Measurements from ENCODE around the gene SEC24B.
"Not testable (repeated sequence)": the region's sequence is repeated elsewhere in the genome, so short reads cannot be mapped to it uniquely, and the experiment has no call there.

The SEC24B gene

DNA sequence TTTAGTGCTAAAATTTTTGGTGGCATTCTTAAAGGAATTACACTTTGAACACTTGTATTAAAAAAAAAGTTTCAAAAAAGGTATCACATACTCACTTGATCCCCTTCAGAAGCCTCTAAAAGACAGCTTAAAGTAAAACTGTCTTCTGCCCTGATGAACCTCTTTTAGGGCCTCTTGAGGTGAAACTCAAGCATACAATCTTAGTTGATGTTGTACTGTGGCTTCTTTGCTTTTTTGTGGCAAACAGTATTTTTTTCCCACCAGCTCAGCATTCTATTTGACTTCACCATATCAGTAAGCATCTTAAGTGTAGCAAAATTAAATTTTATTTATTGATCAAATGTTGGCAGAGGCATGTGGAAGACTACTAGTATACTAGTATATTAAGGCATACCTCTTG is 13.7 kb downstream of the SEC24B start:
- H3K4me3 ChIP-seq (ENCODE audit: low read length in 2 of 2), result no peak overlapping the region
- no peaks in the 10 kb centered on the region for H3K27me3 ChIP-seq (ENCODE audit: control insufficient read depth in 2 of 2, insufficient read depth in 2 of 2, low read length in 2 of 2)
- peaks cover 0 to 5% of the 10 kb centered on the region in 2 donors for H3K9me3 ChIP-seq (ENCODE audit: control insufficient read depth in 2 of 2, low read length in 2 of 2)
- no peak overlapping the region for H3K9ac ChIP-seq (ENCODE audit: low read depth in 1 of 2, low read length in 2 of 2)
- peaks cover 15 to 18% of the 10 kb centered on the region in 2 donors for H3K36me3 ChIP-seq (ENCODE audit: control insufficient read depth in 2 of 2, insufficient read depth in 2 of 2, low read length in 2 of 2)
- H3K4me1 ChIP-seq (ENCODE audit: control insufficient read depth in 2 of 2, insufficient read depth in 2 of 2, low read length in 2 of 2), result no peaks in the 10 kb centered on the region
- H3K27ac ChIP-seq (ENCODE audit: low read depth in 2 of 2, low read length in 2 of 2), result no peak overlapping the region

DNA sequence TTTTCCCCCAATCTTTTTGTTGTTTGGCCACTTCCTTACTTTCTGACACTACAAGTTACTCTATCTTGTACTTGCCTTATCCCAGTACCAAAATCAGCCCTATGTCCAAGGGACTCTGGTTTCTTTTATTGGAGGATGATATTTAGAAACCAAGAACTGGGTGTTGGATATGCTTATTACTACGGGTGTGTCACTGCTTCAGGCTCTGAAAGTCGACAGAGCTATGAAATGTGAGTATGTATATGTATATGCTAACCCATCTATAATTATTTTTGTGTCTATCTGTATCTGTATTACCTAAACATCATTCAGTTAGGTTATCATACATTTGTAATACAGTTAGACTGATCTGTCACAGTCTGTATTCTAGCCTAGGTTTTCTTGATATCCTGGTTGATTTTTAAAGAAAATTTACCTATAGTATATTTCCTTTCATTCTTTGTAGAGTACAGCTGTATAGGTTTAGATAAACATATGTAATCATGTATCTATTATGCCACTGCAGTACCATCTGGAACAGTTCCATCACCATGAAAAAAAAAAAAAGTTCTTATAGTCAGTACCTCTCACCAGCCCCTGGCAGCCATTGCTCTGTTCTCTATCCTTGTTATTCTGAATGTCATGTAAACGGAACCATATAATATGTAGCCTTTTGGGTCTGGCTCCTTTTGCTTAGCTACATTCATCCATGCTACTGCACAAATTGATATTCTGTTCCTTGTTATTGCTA is 18.1 kb downstream of the SEC24B start:
- Histone ChIP-seq H3K9ac (ENCODE audit: low read depth in 1 of 2, low read length in 2 of 2) (no peak overlapping the region), H3K27ac (ENCODE audit: low read depth in 2 of 2, low read length in 2 of 2) (no peak overlapping the region), H3K27me3 (ENCODE audit: control insufficient read depth in 2 of 2, insufficient read depth in 2 of 2, low read length in 2 of 2) (no peaks in the 10 kb centered on the region), H3K4me1 (ENCODE audit: control insufficient read depth in 2 of 2, insufficient read depth in 2 of 2, low read length in 2 of 2) (no peaks in the 10 kb centered on the region), H3K9me3 (ENCODE audit: control insufficient read depth in 2 of 2, low read length in 2 of 2) (no peaks in the 10 kb centered on the region), H3K36me3 (ENCODE audit: control insufficient read depth in 2 of 2, insufficient read depth in 2 of 2, low read length in 2 of 2) (peaks cover 10 to 13% of the 10 kb centered on the region in 2 donors), H3K4me3 (ENCODE audit: low read length in 2 of 2) (no peak overlapping the region)

DNA sequence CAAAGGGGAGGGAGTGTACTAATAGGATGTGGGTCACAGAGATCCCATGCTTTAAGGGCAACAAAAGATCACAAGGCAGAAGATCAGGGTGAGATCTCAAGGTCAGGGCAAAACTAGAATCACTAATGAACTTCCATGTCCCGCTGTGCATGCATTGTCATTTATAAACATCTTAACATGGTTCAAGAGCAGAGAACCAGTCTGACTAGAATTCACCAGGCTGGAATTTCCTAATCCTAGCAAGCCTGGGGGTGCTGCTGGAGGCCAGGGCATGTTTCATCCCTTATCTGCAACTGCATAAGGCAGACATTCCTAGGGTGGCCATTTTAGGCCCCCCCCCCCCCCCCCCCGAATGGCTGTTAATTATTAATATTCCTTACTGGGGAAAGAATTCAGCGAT is 19.5 kb downstream of the SEC24B start:
- peaks cover 10 to 13% of the 10 kb centered on the region in 2 donors for H3K36me3 ChIP-seq (ENCODE audit: control insufficient read depth in 2 of 2, insufficient read depth in 2 of 2, low read length in 2 of 2)
- H3K27ac ChIP-seq (ENCODE audit: low read depth in 2 of 2, low read length in 2 of 2), result not testable (repeated sequence)

DNA sequence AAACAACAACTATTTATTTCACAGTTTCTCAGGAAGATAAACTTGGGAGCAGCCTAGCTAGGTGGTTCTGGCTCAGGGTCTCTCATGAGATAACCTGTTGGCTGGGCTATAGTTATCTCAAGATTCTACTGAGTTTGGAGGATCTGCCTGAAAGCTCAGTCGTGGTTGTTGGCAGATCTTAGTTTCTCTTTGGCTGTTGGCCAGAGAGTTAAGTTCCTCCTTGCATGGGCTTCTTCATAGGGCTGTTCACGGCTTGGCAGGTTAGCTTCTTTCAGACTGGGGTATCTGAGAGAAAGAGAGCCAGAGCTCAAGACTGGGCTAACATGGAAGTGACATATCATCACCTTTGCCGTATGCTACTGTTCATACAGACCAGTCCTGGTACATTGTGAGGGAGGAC is 28.7 kb downstream of the SEC24B start:
- H3K9me3 ChIP-seq (ENCODE audit: control insufficient read depth in 2 of 2, low read length in 2 of 2), result no peaks in the 10 kb centered on the region
- no peak overlapping the region for H3K27ac ChIP-seq (ENCODE audit: low read depth in 2 of 2, low read length in 2 of 2)
- H3K27me3 ChIP-seq (ENCODE audit: control insufficient read depth in 2 of 2, insufficient read depth in 2 of 2, low read length in 2 of 2), result no peaks in the 10 kb centered on the region
- H3K4me3 ChIP-seq (ENCODE audit: low read length in 2 of 2), result no peak overlapping the region
- H3K9ac ChIP-seq (ENCODE audit: low read depth in 1 of 2, low read length in 2 of 2), result no peak overlapping the region
- H3K4me1 ChIP-seq (ENCODE audit: control insufficient read depth in 2 of 2, insufficient read depth in 2 of 2, low read length in 2 of 2), result no peaks in the 10 kb centered on the region
- peaks cover 23 to 25% of the 10 kb centered on the region in 2 donors for H3K36me3 ChIP-seq (ENCODE audit: control insufficient read depth in 2 of 2, insufficient read depth in 2 of 2, low read length in 2 of 2)

More for the DNA sequence above, 19.5 kb downstream of the SEC24B start:
- H3K4me1 ChIP-seq (ENCODE audit: control insufficient read depth in 2 of 2, insufficient read depth in 2 of 2, low read length in 2 of 2); H3K9ac ChIP-seq (ENCODE audit: low read depth in 1 of 2, low read length in 2 of 2); H3K27me3 ChIP-seq (ENCODE audit: control insufficient read depth in 2 of 2, insufficient read depth in 2 of 2, low read length in 2 of 2); H3K4me3 ChIP-seq (ENCODE audit: low read length in 2 of 2); H3K9me3 ChIP-seq (ENCODE audit: control insufficient read depth in 2 of 2, low read length in 2 of 2): not testable (repeated sequence)

DNA sequence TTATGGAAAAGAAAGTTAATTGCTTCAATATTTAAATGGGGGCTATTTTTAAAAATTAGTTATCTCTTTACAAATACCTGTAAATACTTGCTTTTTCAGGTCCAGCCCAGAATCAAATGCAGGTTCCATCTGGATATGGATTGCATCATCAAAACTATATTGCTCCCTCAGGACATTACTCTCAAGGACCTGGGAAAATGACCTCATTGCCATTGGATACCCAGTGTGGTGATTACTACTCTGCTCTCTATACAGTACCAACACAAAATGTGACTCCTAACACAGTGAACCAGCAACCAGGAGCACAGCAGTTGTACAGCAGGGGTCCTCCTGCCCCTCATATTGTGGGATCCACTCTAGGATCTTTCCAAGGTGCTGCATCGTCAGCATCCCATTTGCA is 29.2 kb downstream of the SEC24B start:
- H3K27me3 ChIP-seq (ENCODE audit: control insufficient read depth in 2 of 2, insufficient read depth in 2 of 2, low read length in 2 of 2), result no peaks in the 10 kb centered on the region
- H3K4me3 ChIP-seq (ENCODE audit: low read length in 2 of 2), result no peak overlapping the region
- H3K4me1 ChIP-seq (ENCODE audit: control insufficient read depth in 2 of 2, insufficient read depth in 2 of 2, low read length in 2 of 2), result peaks cover 0 to 2% of the 10 kb centered on the region in 2 donors
- H3K36me3 ChIP-seq (ENCODE audit: control insufficient read depth in 2 of 2, insufficient read depth in 2 of 2, low read length in 2 of 2), result peaks cover 23 to 25% of the 10 kb centered on the region in 2 donors
- H3K9me3 ChIP-seq (ENCODE audit: control insufficient read depth in 2 of 2, low read length in 2 of 2), result no peaks in the 10 kb centered on the region
- H3K9ac ChIP-seq (ENCODE audit: low read depth in 1 of 2, low read length in 2 of 2), result no peak overlapping the region
- no peak overlapping the region for H3K27ac ChIP-seq (ENCODE audit: low read depth in 2 of 2, low read length in 2 of 2)

DNA sequence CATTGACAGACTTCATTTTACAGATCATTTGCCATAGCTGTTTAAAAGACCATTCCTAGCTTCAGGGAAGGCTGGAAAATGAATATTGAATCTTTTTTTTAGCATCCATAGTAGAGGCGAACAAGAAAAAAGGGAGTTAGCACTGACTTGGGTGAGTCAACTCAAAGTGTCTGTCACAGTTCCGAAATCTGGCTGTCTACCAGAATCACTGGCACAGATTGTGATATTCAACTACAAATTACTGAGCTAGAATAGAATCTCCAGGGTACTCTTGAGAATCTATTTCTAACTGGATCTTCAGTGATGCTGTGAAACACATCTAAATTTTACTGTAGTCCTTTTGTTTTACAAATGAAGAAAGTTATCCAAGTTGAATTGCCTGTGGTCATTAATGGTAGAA is 31.5 kb downstream of the SEC24B start:
- H3K27me3 ChIP-seq (ENCODE audit: control insufficient read depth in 2 of 2, insufficient read depth in 2 of 2, low read length in 2 of 2), result no peaks in the 10 kb centered on the region
- no peak overlapping the region for H3K4me3 ChIP-seq (ENCODE audit: low read length in 2 of 2)
- no peaks in the 10 kb centered on the region for H3K9me3 ChIP-seq (ENCODE audit: control insufficient read depth in 2 of 2, low read length in 2 of 2)
- peaks cover 0 to 3% of the 10 kb centered on the region in 2 donors for H3K4me1 ChIP-seq (ENCODE audit: control insufficient read depth in 2 of 2, insufficient read depth in 2 of 2, low read length in 2 of 2)
- H3K36me3 ChIP-seq (ENCODE audit: control insufficient read depth in 2 of 2, insufficient read depth in 2 of 2, low read length in 2 of 2), result peaks cover 23 to 25% of the 10 kb centered on the region in 2 donors
- H3K27ac ChIP-seq (ENCODE audit: low read depth in 2 of 2, low read length in 2 of 2), result no peak overlapping the region
- no peak overlapping the region for H3K9ac ChIP-seq (ENCODE audit: low read depth in 1 of 2, low read length in 2 of 2)

DNA sequence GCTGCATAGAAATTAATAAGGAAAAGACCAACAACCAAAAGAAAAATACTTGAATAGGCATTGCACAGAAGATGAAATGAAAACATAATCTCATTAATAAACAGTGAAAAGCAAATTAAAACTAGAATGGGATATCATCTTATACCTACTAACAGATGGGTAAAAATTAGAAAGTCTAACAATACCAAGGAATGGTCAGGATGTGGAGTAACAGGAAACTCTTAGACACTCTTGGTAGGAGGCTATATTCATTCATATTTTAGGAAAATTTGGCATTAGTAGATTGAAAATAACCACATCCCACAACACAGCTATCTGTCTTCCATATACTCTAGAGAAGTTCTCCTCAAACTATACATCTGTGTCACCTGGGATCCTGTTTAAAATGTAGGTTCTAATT is 36.3 kb downstream of the SEC24B start:
- Histone ChIP-seq H3K27me3 (ENCODE audit: control insufficient read depth in 2 of 2, insufficient read depth in 2 of 2, low read length in 2 of 2) (no peaks in the 10 kb centered on the region), H3K4me3 (ENCODE audit: low read length in 2 of 2) (no peak overlapping the region), H3K9ac (ENCODE audit: low read depth in 1 of 2, low read length in 2 of 2) (no peak overlapping the region), H3K36me3 (ENCODE audit: control insufficient read depth in 2 of 2, insufficient read depth in 2 of 2, low read length in 2 of 2) (peaks cover under 1 to 6% of the 10 kb centered on the region in 2 donors), H3K4me1 (ENCODE audit: control insufficient read depth in 2 of 2, insufficient read depth in 2 of 2, low read length in 2 of 2) (peaks cover 0 to 3% of the 10 kb centered on the region in 2 donors), H3K27ac (ENCODE audit: low read depth in 2 of 2, low read length in 2 of 2) (no peak overlapping the region), H3K9me3 (ENCODE audit: control insufficient read depth in 2 of 2, low read length in 2 of 2) (no peaks in the 10 kb centered on the region)

DNA sequence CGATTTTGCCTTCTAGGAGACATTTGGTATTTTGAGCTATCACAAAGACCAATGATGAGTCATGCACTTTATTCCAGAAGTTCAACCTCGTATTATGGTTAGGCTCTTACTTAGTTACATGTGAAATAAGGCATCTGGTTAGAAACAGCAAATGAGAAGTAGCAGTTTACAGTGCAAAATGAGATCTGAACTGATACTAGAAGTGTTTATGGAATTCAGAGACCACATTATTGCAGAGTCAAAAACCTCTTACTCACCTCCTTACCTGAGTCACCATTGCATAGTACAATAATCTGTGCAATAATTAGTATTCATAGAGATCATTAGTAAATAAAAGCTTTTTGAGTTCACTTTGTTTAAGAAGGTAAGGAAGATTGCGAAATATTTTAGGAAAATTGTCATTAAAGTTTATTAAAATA is 38.7 kb downstream of the SEC24B start:
- H3K9me3 ChIP-seq (ENCODE audit: control insufficient read depth in 2 of 2, low read length in 2 of 2), result no peaks in the 10 kb centered on the region
- no peak overlapping the region for H3K9ac ChIP-seq (ENCODE audit: low read depth in 1 of 2, low read length in 2 of 2)
- H3K4me3 ChIP-seq (ENCODE audit: low read length in 2 of 2), result no peak overlapping the region
- H3K4me1 ChIP-seq (ENCODE audit: control insufficient read depth in 2 of 2, insufficient read depth in 2 of 2, low read length in 2 of 2), result peaks cover 0 to 3% of the 10 kb centered on the region in 2 donors
- no peaks in the 10 kb centered on the region for H3K27me3 ChIP-seq (ENCODE audit: control insufficient read depth in 2 of 2, insufficient read depth in 2 of 2, low read length in 2 of 2)
- peaks cover 0 to 7% of the 10 kb centered on the region in 2 donors for H3K36me3 ChIP-seq (ENCODE audit: control insufficient read depth in 2 of 2, insufficient read depth in 2 of 2, low read length in 2 of 2)
- no peak overlapping the region for H3K27ac ChIP-seq (ENCODE audit: low read depth in 2 of 2, low read length in 2 of 2)

DNA sequence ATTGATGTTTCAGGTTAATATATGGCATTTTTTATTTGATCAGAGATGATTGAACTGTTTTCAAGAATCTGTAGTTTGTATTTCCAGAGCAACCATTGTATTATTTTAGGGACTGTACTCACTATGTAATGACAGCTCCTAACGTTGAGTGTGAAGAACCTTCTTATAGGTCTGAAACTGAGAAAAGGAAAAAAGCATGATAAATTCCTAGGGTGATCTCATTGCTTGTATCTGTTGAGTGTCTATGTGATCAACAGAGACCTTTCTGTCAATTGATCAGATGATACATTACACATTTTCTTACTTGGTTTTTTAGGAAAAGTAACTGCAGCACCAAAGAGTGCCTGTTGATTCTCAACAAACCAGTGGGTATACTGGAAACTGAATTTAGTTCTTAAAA is 40.2 kb downstream of the SEC24B start:
- Histone ChIP-seq H3K27me3 (ENCODE audit: control insufficient read depth in 2 of 2, insufficient read depth in 2 of 2, low read length in 2 of 2) (no peaks in the 10 kb centered on the region), H3K9ac (ENCODE audit: low read depth in 1 of 2, low read length in 2 of 2) (no peak overlapping the region), H3K4me1 (ENCODE audit: control insufficient read depth in 2 of 2, insufficient read depth in 2 of 2, low read length in 2 of 2) (no peaks in the 10 kb centered on the region), H3K9me3 (ENCODE audit: control insufficient read depth in 2 of 2, low read length in 2 of 2) (no peaks in the 10 kb centered on the region), H3K27ac (ENCODE audit: low read depth in 2 of 2, low read length in 2 of 2) (no peak overlapping the region), H3K36me3 (ENCODE audit: control insufficient read depth in 2 of 2, insufficient read depth in 2 of 2, low read length in 2 of 2) (peaks cover 2 to 8% of the 10 kb centered on the region in 2 donors), H3K4me3 (ENCODE audit: low read length in 2 of 2) (no peak overlapping the region)

DNA sequence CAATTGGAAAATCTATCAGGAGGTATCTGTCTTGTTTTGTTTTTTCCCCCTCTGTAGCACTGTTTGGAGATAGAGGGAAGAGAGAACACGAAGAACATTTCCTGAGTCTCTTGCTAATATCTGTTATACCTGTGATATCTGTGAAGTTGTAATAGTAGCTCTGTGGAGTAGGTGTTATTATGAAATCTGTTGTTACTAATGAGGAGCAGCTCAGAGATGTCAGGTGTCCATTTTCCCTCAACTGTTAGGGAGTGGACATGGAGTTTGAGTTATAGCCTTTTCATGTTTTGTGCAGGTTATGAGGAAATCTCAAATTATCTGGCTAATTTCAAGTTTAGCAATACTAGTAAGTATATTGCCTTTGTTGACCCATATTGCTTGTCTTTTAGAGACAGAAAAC is 52.4 kb downstream of the SEC24B start:
- Histone ChIP-seq H3K4me3 (ENCODE audit: low read length in 2 of 2) (no peak overlapping the region), H3K36me3 (ENCODE audit: control insufficient read depth in 2 of 2, insufficient read depth in 2 of 2, low read length in 2 of 2) (peaks cover 7% of the 10 kb centered on the region in 2 donors), H3K27ac (ENCODE audit: low read depth in 2 of 2, low read length in 2 of 2) (no peak overlapping the region), H3K9me3 (ENCODE audit: control insufficient read depth in 2 of 2, low read length in 2 of 2) (no peaks in the 10 kb centered on the region), H3K9ac (ENCODE audit: low read depth in 1 of 2, low read length in 2 of 2) (no peak overlapping the region), H3K27me3 (ENCODE audit: control insufficient read depth in 2 of 2, insufficient read depth in 2 of 2, low read length in 2 of 2) (no peaks in the 10 kb centered on the region), H3K4me1 (ENCODE audit: control insufficient read depth in 2 of 2, insufficient read depth in 2 of 2, low read length in 2 of 2) (no peaks in the 10 kb centered on the region)

Measured in mucosa of rectum (tissue), 2 donors.